ENCODE measurements around the gene PEX11G.
A peak's percentile ranks its signal among the peaks of the same experiment; 100 is the strongest.

DNA sequence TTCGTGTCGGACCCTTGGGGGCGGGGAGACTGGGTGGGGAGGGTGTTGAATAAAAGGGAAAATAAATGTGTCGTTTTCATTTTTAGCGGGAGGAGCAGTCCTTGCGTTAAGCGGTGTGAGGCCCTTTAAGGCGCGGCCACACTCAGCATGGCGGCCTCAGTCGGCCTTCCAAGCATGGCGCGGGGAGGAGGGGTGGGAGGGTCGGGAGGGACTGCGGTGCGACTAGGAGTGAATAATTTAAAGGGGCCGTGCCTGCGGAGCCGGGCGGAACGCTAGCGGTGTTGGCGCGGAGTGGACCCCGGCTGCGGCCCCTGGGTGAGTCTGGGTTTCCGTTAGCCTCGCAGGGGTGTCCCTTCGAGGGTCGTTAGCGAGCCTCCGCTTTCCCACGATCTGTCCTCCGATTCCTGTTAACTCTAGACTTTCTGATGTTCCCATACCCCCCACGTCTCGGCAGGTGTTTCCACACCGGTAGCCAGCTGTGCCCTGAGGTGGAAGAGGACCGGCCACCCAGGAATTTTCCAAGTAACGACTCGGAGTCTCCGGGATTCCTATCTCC lies 45.2 kb upstream of the PEX11G start:
- TF ChIP-seq CTCF (IDR thresholded peaks at IDR 0.05) (no peak), POLR2A (IDR thresholded peaks at IDR 0.05) (peak; percentile 46 to 48), POLR2AphosphoS5 (IDR thresholded peaks at IDR 0.05) (peak; percentile 94), EP300 (IDR thresholded peaks at IDR 0.05) (no peak)

Measured in gastroesophageal sphincter (tissue), 3 donors.